GM12874 (cell line): ENCODE data around the gene ATP7B.

Source experiments
- CTCF ChIP-seq: IDR thresholded peaks from 2 replicates; pipeline ENCODE4 v1.5.1; 2011; ENCODE audit warnings: low read depth, mild to moderate bottlenecking, control low read depth, low read length, moderate library complexity; ENCODE audit not compliant: insufficient read depth

ATP7B gene

GRCh38 chr13:51998723-51999509 is 12.3 kb downstream of the ATP7B start:
- no peak for TF ChIP-seq CTCF

GRCh38 chr13:51997641-51998330 is 13.5 kb downstream of the ATP7B start:
- TF ChIP-seq CTCF: no peak

DNA sequence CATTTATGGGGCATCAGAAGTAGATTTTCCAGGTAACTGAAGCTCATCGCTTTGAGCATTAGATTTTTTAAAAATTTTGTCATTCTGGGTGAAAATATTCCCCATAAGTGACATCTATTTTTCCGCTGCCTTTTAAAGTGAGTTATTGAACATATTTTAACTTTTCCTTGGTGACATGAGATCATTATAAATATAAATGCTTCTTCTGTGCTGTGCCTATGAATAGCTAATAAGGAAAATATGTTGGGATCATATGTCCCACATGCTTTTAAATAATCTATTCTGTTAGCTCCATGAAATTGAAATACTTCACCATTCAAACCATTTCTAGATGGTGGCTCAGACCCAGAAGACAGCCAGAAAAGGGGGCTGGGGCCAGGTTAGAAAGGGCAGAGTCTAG is 14.1 kb downstream of the ATP7B start:
- no peak for TF ChIP-seq CTCF

GRCh38 chr13:51996641-51997040 is 14.6 kb downstream of the ATP7B start:
- no peak for TF ChIP-seq CTCF

DNA sequence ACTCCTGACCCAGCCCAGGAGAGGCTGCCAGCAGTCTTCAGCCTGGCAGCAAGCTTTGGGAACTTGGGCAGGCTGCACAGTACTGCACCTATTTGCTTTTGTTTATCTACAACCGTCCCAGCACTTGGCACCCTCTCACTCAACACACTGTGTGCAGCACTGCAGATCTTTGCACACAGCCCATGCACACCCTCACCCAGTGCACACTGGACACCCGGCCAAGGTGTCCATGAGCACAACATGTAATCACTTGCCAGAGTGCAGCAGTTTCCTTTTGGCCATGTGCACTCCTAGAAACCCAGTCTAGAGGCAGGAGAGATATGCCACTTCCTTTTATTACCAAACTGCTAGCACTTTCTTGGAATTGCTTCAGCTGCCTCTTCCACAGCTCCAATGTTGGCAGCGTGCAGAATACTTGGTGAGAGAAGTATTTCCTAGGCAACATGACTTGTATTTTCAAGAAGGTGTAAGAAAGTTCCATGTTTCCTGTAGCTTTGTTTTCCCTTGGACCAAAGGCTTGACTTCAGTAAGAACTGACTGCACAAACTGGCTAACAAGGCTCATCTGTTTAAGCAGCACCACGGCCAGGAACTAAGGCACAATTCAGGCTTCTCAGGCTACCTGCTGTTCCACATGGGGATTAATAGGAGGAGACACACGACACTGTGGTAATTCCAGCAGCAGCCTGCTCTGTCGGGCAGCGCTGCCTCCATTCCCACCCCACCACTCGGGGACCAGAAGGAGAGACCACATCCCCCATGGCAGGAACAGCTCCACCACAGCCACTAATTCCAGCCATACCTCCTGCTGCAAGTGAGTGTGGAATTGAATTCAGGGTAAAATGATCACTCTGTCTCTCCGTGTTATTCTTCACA is 15.3 kb downstream of the ATP7B start:
- TF ChIP-seq CTCF: no peak

- no peak for TF ChIP-seq CTCF
Observed at GRCh38 chr13:51993713-51994112, 17.5 kb downstream of the ATP7B start.
